SK-N-SH (cell line): Measurements from ENCODE around the gene HK3. TPM values are rescaled to one million over a fixed set of nuclear protein-coding genes. Genes with fewer than 3 reads are reported as not detected.

Experiments
- CTCF ChIA-PET: fragments of 300-600, 350-600 bp; formaldehyde crosslinking; extraction: SDS; loops from one replicate; lab custom pipeline; 2021; lab: Yijun Ruan, JAX
- POLR2A ChIA-PET: fragments of 350-600 bp; sonication (Branson Sonifier 250); formaldehyde crosslinking; extraction: SDS; loops from one replicate; lab custom pipeline; 2020; ENCODE audit warnings: antibody characterized with exemption, inconsistent platforms; lab: Yijun Ruan, JAX
- DNase-seq: peaks from one replicate; pipeline ENCODE4 v3.0.0; 2012
- H2AFZ ChIP-seq: fragments of 200-600 bp; sonication (generic); 2 replicates; pipeline ENCODE4 v1.8.1; 2016; ENCODE audit warnings: antibody characterized with exemption, mild to moderate bottlenecking, low read depth
- H3F3A ChIP-seq: fragments of 200-600 bp; sonication (generic); replicated peaks from 2 replicates; pipeline ENCODE3; 2016; ENCODE audit warnings: antibody characterized with exemption, mild to moderate bottlenecking; ENCODE audit not compliant: insufficient read depth
- H3K27ac ChIP-seq, 2 experiments: fragments of 200-500 bp in 1 of 2; fragments of 200-600 bp in 1 of 2; sonication (Bioruptor generic) in 1 of 2; sonication (generic), shearing (Covaris generic) in 1 of 2; 2 replicates each; pipeline versions ENCODE4 v1.5.1 to v1.6.1; 2014 to 2016; ENCODE audit warnings: low read depth in 2 of 2, inconsistent platforms in 1 of 2, low read length in 1 of 2, mild to moderate bottlenecking in 1 of 2, mixed read lengths in 1 of 2
- H3K27me3 ChIP-seq: fragments of 200-600 bp; sonication (generic), shearing (Covaris generic); 2 replicates; pipeline ENCODE4 v1.6.1; 2016; ENCODE audit warnings: mixed run types; ENCODE audit not compliant: insufficient read depth
- H3K36me3 ChIP-seq, 2 experiments: fragments of 200-500 bp in 1 of 2; fragments of 200-600 bp in 1 of 2; sonication (Bioruptor generic) in 1 of 2; sonication (generic) in 1 of 2; replicated peaks in 1 of 2; 2 replicates each; pipeline versions ENCODE3 to v1.5.1; 2014 to 2016; ENCODE audit warnings: low read length in 1 of 2, mild to moderate bottlenecking in 1 of 2; ENCODE audit not compliant: insufficient read depth in 2 of 2, control insufficient read depth in 1 of 2
- H3K4me1 ChIP-seq, 2 experiments: fragments of 200-500 bp in 1 of 2; fragments of 200-600 bp in 1 of 2; sonication (Bioruptor generic) in 1 of 2; sonication (generic), shearing (Covaris generic) in 1 of 2; 2 replicates each; pipeline versions ENCODE4 v1.5.1 to v1.6.1; 2014 to 2016; ENCODE audit warnings: low read depth in 1 of 2, low read length in 1 of 2, mixed run types in 1 of 2; ENCODE audit not compliant: insufficient read depth in 2 of 2, control insufficient read depth in 1 of 2
- H3K4me2 ChIP-seq: fragments of 200-600 bp; sonication (generic), shearing (Covaris generic); 2 replicates; pipeline ENCODE4 v1.6.1; 2017; ENCODE audit warnings: mixed run types
- H3K4me3 ChIP-seq, 2 experiments: fragments of 200-500 bp in 1 of 2; fragments of 200-600 bp in 1 of 2; sonication (Bioruptor generic) in 1 of 2; sonication (generic), shearing (Covaris generic) in 1 of 2; 2 replicates each; pipeline versions ENCODE4 v1.5.1 to v1.8.1; 2014 to 2016; ENCODE audit warnings: low read depth in 2 of 2, inconsistent platforms in 1 of 2, low read length in 1 of 2, mild to moderate bottlenecking in 1 of 2, mixed read lengths in 1 of 2, moderate library complexity in 1 of 2
- H3K79me2 ChIP-seq: fragments of 200-600 bp; sonication (generic); 2 replicates; pipeline ENCODE4 v1.8.1; 2017; ENCODE audit warnings: mild to moderate bottlenecking; ENCODE audit not compliant: insufficient read depth
- H3K9ac ChIP-seq: fragments of 200-600 bp; sonication (generic); 2 replicates; pipeline ENCODE4 v1.6.1; 2017; ENCODE audit warnings: mixed run types
- H3K9me2 ChIP-seq: fragments of 200-600 bp; sonication (generic); 2 replicates; pipeline ENCODE4 v1.6.1; 2017; ENCODE audit warnings: mixed run types
- H3K9me3 ChIP-seq: fragments of 200-600 bp; sonication (generic); 2 replicates; pipeline ENCODE4 v1.6.1; 2017; ENCODE audit warnings: mixed run types, mild to moderate bottlenecking, moderate library complexity
- H4K20me1 ChIP-seq: fragments of 200-600 bp; sonication (generic); 2 replicates; pipeline ENCODE4 v1.6.1; 2017; ENCODE audit warnings: mild to moderate bottlenecking, mixed run types; ENCODE audit not compliant: insufficient read depth
- CHD2 ChIP-seq: fragments of 150-350 bp; IDR thresholded peaks from 2 replicates; pipeline ENCODE4 v1.6.1; 2018; ENCODE audit warnings: low read length; ENCODE audit not compliant: partially characterized antibody
- EP300 ChIP-seq, 2 experiments: IDR thresholded peaks; 2 replicates each; pipeline versions ENCODE4 v1.4.0 to v1.6.1; 2012; ENCODE audit warnings: borderline replicate concordance in 1 of 2, low read depth in 1 of 2, low read length in 1 of 2
- EZH2phosphoT487 ChIP-seq: fragments of 200-600 bp; sonication (generic); IDR thresholded peaks from 2 replicates; pipeline ENCODE4 v1.6.1; 2017; ENCODE audit warnings: low read depth, mixed run types, mild to moderate bottlenecking, antibody characterized with exemption, moderate library complexity, borderline replicate concordance
- FOSL2 ChIP-seq: IDR thresholded peaks from 2 replicates; pipeline ENCODE4 v1.4.0; 2012; ENCODE audit warnings: low read depth, mild to moderate bottlenecking, moderate library complexity, borderline replicate concordance
- FOXM1 ChIP-seq: IDR thresholded peaks from 2 replicates; pipeline ENCODE4 v1.4.0; 2012; ENCODE audit warnings: low read depth, mild to moderate bottlenecking
- GATA2 ChIP-seq: sonication (generic); formaldehyde crosslinking; IDR thresholded peaks from 2 replicates; pipeline ENCODE4 v1.5.0; 2020; ENCODE audit warnings: mild to moderate bottlenecking, missing genetic modification reagents
- NRF1 ChIP-seq: IDR thresholded peaks from 2 replicates; pipeline ENCODE4 v1.6.1; 2012; ENCODE audit warnings: low read depth, mild to moderate bottlenecking, low read length
- RAD21 ChIP-seq: IDR thresholded peaks from 2 replicates; pipeline ENCODE4 v1.6.1; 2012; ENCODE audit warnings: mild to moderate bottlenecking, low read length
- RCOR1 ChIP-seq: fragments of 150-350 bp; IDR thresholded peaks from 2 replicates; pipeline ENCODE4 v1.6.1; 2017; ENCODE audit warnings: antibody characterized with exemption, low read length
- RFX5 ChIP-seq: IDR thresholded peaks from 2 replicates; pipeline ENCODE4 v1.6.1; 2012; ENCODE audit warnings: mild to moderate bottlenecking, improper control_type of control experiment, low read length
- RXRA ChIP-seq: IDR thresholded peaks from 2 replicates; pipeline ENCODE4 v1.4.0; 2012; ENCODE audit warnings: low read depth, mild to moderate bottlenecking, borderline replicate concordance
- SIN3A ChIP-seq: IDR thresholded peaks from 2 replicates; pipeline ENCODE4 v1.6.1; 2012; ENCODE audit warnings: low read depth, mild to moderate bottlenecking, low read length, moderate library complexity, borderline replicate concordance
- SMC3 ChIP-seq: IDR thresholded peaks from 2 replicates; pipeline ENCODE4 v1.6.1; 2012; ENCODE audit warnings: low read depth, low read length, improper control_type of control experiment
- YY1 ChIP-seq: IDR thresholded peaks from 2 replicates; pipeline ENCODE4 v1.4.0; 2012; ENCODE audit warnings: low read depth, mild to moderate bottlenecking
- whole genome bisulfite sequencing: methylation state at CpG from one replicate; pipeline ENCODE4 v1.1.6; 2017; ENCODE audit warnings: low lambda C conversion rate; 5-methylcytosine and 5-hydroxymethylcytosine counted together
- polyA plus RNA-seq, 3 experiments: library from polyadenylated mRNA; depleted of rRNA; stranded (reverse); fragments of >200 nt; gene quantifications; 2 replicates each; pipeline ENCODE4 v1.2.3, GENCODE V29; 2012
- TF ChIP-seq, protein P1 (sequence below): IDR thresholded peaks from 2 replicates; pipeline ENCODE4; 2012
- TF ChIP-seq, protein P2 (sequence below): fragments of 150-350 bp; IDR thresholded peaks from 2 replicates; pipeline ENCODE4 v1.6.1; 2016; ENCODE audit warnings: mild to moderate bottlenecking, low read depth, low read length

Gene HK3
- polyA plus RNA-seq, 1 of the 3 experiments (the other 2 are of a cell fraction), result 0.02 TPM

DNA sequence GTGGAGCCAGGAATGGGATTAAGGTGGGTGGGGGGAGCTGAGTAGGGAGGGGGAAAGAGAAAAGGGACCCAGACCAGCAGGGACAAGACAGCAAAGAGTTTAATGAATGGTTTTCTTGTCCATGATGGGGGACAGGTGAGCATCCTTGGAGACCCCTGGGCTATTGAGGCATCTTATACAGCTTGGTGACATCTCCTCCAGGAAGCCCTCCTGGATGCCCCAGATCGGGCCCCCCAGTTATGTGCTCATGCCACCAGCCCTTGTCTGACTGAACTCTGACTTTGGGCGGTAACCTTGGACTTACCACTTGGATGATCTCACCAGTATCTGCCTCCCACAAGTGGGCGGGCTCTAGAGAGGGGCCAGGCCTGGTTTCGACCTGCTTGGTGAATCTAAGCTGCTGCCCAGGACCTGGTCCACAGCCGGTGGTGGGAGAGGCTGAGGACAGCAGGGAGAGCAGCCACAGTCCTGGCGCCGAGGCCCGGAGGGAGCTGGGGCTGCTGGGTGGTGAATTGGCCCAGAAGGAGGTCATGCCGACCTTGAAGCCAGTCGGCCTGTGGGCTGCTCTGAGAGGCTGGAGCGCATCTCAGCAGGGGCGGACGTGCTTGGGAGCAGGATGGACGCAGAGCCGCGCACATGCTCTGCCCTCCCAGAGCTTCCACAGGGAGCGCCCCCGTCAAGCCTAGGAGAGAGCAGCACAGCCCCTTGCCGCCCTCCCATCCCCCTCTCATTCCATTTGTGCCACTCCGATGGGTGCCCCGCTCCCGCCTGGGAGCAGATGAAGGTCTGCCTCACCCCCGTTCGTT lies 52.6 kb downstream of the HK3 start:
- Histone ChIP-seq H3K36me3 (no peaks in the 10 kb centered on the region), H3K27ac (peak overlapping the region in 1 of 2 experiments; percentile 95; a peak in 2 of 4 replicates), H3K4me3 (no peak overlapping the region), H2AFZ (no peak overlapping the region), H3K9me3 (no peaks in the 10 kb centered on the region), H4K20me1 (no peaks in the 10 kb centered on the region), H3K4me1 (peaks cover 0 to 40% of the 10 kb centered on the region in 2 experiments; a peak in 1 of 4 replicates), H3K79me2 (no peaks in the 10 kb centered on the region), H3K27me3 (no peaks in the 10 kb centered on the region), H3F3A (no peaks in the 10 kb centered on the region), H3K9ac (no peak overlapping the region), H3K4me2 (no peak overlapping the region), H3K9me2 (no peaks in the 10 kb centered on the region)
- ChIA-PET POLR2A (interaction anchor here (0.6 to 2.5 kb wide), 3 partner anchors 11 to 30 kb away, joined by 3 to 16 read pairs (median 7); no protein-coding TSS in a partner anchor), CTCF (interaction anchor here (0.9 to 2.1 kb wide), 6 partner anchors 13 to 186 kb away, joined by 3 to 7 read pairs (median 4); no protein-coding TSS in a partner anchor)
- DNase-seq, result no peak
- TF ChIP-seq RFX5, result no peak
- TF ChIP-seq NRF1, result no peak
- no peak for TF ChIP-seq FOSL2
- TF ChIP-seq YY1, result no peak
- no peak for TF ChIP-seq RCOR1
- TF ChIP-seq FOXM1, result no peak
- TF ChIP-seq SIN3A, result no peak
- no peak for TF ChIP-seq RXRA
- no peak for TF ChIP-seq EP300 (IDR thresholded peaks at IDR 0.05; ENCODE audit: borderline replicate concordance in 1 of 2, low read depth in 1 of 2, low read length in 1 of 2)
- TF ChIP-seq, protein P1, sequence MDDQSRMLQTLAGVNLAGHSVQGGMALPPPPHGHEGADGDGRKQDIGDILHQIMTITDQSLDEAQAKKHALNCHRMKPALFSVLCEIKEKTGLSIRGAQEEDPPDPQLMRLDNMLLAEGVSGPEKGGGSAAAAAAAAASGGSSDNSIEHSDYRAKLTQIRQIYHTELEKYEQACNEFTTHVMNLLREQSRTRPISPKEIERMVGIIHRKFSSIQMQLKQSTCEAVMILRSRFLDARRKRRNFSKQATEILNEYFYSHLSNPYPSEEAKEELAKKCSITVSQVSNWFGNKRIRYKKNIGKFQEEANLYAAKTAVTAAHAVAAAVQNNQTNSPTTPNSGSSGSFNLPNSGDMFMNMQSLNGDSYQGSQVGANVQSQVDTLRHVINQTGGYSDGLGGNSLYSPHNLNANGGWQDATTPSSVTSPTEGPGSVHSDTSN, result no peak
- no peak for TF ChIP-seq SMC3
- no peak for TF ChIP-seq CHD2
- TF ChIP-seq, protein P2, sequence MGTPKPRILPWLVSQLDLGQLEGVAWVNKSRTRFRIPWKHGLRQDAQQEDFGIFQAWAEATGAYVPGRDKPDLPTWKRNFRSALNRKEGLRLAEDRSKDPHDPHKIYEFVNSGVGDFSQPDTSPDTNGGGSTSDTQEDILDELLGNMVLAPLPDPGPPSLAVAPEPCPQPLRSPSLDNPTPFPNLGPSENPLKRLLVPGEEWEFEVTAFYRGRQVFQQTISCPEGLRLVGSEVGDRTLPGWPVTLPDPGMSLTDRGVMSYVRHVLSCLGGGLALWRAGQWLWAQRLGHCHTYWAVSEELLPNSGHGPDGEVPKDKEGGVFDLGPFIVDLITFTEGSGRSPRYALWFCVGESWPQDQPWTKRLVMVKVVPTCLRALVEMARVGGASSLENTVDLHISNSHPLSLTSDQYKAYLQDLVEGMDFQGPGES, result no peak
- no peak for TF ChIP-seq RAD21
- TF ChIP-seq EZH2phosphoT487, result no peak
- no peak for TF ChIP-seq GATA2 (CRISPR knock-in tag)
- WGBS, result 86% methylated on average over 18 of the region's 24 CpGs
